ENCODE measurements around the gene PAX6.

PAX6 gene

GRCh38 chr11:31797190-31798056, 13.7 kb downstream of the PAX6 start:
- H3K14ac ChIP-seq (ENCODE audit: low read length) = no peak overlapping the region
- H2BK120ac ChIP-seq (ENCODE audit: low read depth, low read length) = no peak overlapping the region
- no peak overlapping the region for H2BK15ac ChIP-seq (ENCODE audit: low read length)
- no peak overlapping the region for H3K23ac ChIP-seq (ENCODE audit: low read depth, low read length, poor library complexity)
- H2BK12ac ChIP-seq (ENCODE audit: low read length) = no peak overlapping the region
- no peak overlapping the region for H3K4me3 ChIP-seq (ENCODE audit: low read length in 2 of 2)
- peaks cover 0 to 4% (median 0%) of the 10 kb centered on the region in 3 experiments for H3K27me3 ChIP-seq (ENCODE audit: control insufficient read depth in 3 of 3, insufficient read depth in 3 of 3, low read depth in 1 of 3, low read length in 3 of 3)
- H3K27ac ChIP-seq (replicated peaks; ENCODE audit: low read length) = peak overlapping the region; percentile 80
- no peak overlapping the region for H2BK5ac ChIP-seq (ENCODE audit: low read length)
- H3K9ac ChIP-seq (ENCODE audit: low read depth, low read length, poor library complexity) = no peak overlapping the region
- no peak overlapping the region for H4K8ac ChIP-seq (ENCODE audit: low read depth, low read length)
- peaks cover 0 to 11% of the 10 kb centered on the region in 2 donors for H3K9me3 ChIP-seq (replicated peaks in 1 of 2; ENCODE audit: control insufficient read depth in 2 of 2, insufficient read depth in 1 of 2, low read depth in 1 of 2, low read length in 2 of 2)
- peaks cover 34 to 95% of the 10 kb centered on the region in 2 donors for H3K36me3 ChIP-seq (replicated peaks in 1 of 2; ENCODE audit: control insufficient read depth in 2 of 2, insufficient read depth in 2 of 2, low read length in 2 of 2)
- H2AK5ac ChIP-seq (ENCODE audit: low read depth, low read length) = peak overlapping the region; percentile 48
- no peak overlapping the region for H2AFZ ChIP-seq (ENCODE audit: low read length)
- WGBS, 2 donors (ENCODE audit: extremely low coverage in 2 of 2, insufficient read length in 2 of 2, insufficient replicate concordance in 1 of 2) = no CpG with 5 or more reads among the region's 31 CpGs
- peak overlapping the region; percentile 22 for H3K4me2 ChIP-seq (ENCODE audit: insufficient read depth, low read length, poor library complexity, severe bottlenecking)
- no peak overlapping the region for H3K4ac ChIP-seq (ENCODE audit: low read length)
- DNase-seq (ENCODE audit: low spot score) = no peak
- H4K91ac ChIP-seq (ENCODE audit: low read depth, low read length, poor library complexity) = no peak overlapping the region
- no peaks in the 10 kb centered on the region for H3K79me1 ChIP-seq (ENCODE audit: low read depth, low read length)
- H3K4me1 ChIP-seq (ENCODE audit: control insufficient read depth in 2 of 2, insufficient read depth in 1 of 2, low read depth in 1 of 2, low read length in 2 of 2) = peaks cover 0 to 39% of the 10 kb centered on the region in 2 donors
- H3K18ac ChIP-seq (ENCODE audit: low read length) = peak overlapping the region; percentile 3

- Histone ChIP-seq H3K18ac (ENCODE audit: low read length) (peak overlapping the region; percentile 3), H2BK12ac (ENCODE audit: low read length) (no peak overlapping the region), H2BK5ac (ENCODE audit: low read length) (no peak overlapping the region), H4K8ac (ENCODE audit: low read depth, low read length) (no peak overlapping the region), H2BK120ac (ENCODE audit: low read depth, low read length) (no peak overlapping the region), H3K4me2 (ENCODE audit: insufficient read depth, low read length, poor library complexity, severe bottlenecking) (no peak overlapping the region), H3K9me3 (replicated peaks in 1 of 2; ENCODE audit: control insufficient read depth in 2 of 2, insufficient read depth in 1 of 2, low read depth in 1 of 2, low read length in 2 of 2) (peaks cover 0 to 11% of the 10 kb centered on the region in 2 donors), H3K27ac (replicated peaks; ENCODE audit: low read length) (peak overlapping the region; percentile 80), H3K4ac (ENCODE audit: low read length) (no peak overlapping the region), H3K79me1 (ENCODE audit: low read depth, low read length) (no peaks in the 10 kb centered on the region), H2AK5ac (ENCODE audit: low read depth, low read length) (peak overlapping the region; percentile 48), H3K4me3 (ENCODE audit: low read length in 2 of 2) (no peak overlapping the region), H3K4me1 (ENCODE audit: control insufficient read depth in 2 of 2, insufficient read depth in 1 of 2, low read depth in 1 of 2, low read length in 2 of 2) (peaks cover 0 to 39% of the 10 kb centered on the region in 2 donors), H3K14ac (ENCODE audit: low read length) (no peak overlapping the region), H3K23ac (ENCODE audit: low read depth, low read length, poor library complexity) (no peak overlapping the region), H3K9ac (ENCODE audit: low read depth, low read length, poor library complexity) (no peak overlapping the region), H4K91ac (ENCODE audit: low read depth, low read length, poor library complexity) (no peak overlapping the region), H2BK15ac (ENCODE audit: low read length) (no peak overlapping the region), H3K27me3 (ENCODE audit: control insufficient read depth in 3 of 3, insufficient read depth in 3 of 3, low read depth in 1 of 3, low read length in 3 of 3) (peaks cover 0 to 4% (median 0%) of the 10 kb centered on the region in 3 experiments), H3K36me3 (replicated peaks in 1 of 2; ENCODE audit: control insufficient read depth in 2 of 2, insufficient read depth in 2 of 2, low read length in 2 of 2) (peaks cover 34 to 96% of the 10 kb centered on the region in 2 donors), H2AFZ (ENCODE audit: low read length) (no peak overlapping the region)
- no peak for DNase-seq (ENCODE audit: low spot score)
- no CpG with 5 or more reads among the region's 19 CpGs for WGBS, 2 donors (ENCODE audit: extremely low coverage in 2 of 2, insufficient read length in 2 of 2, insufficient replicate concordance in 1 of 2)
Measured at GRCh38 chr11:31796499-31797189, 14.5 kb downstream of the PAX6 start.

- no peak overlapping the region for H2BK12ac ChIP-seq (ENCODE audit: low read length)
- DNase-seq (ENCODE audit: low spot score) = no peak
- H3K9ac ChIP-seq (ENCODE audit: low read depth, low read length, poor library complexity) = peak overlapping the region; percentile 45
- peaks cover 0 to 39% of the 10 kb centered on the region in 2 donors for H3K4me1 ChIP-seq (ENCODE audit: control insufficient read depth in 2 of 2, insufficient read depth in 1 of 2, low read depth in 1 of 2, low read length in 2 of 2)
- H3K23ac ChIP-seq (ENCODE audit: low read depth, low read length, poor library complexity) = no peak overlapping the region
- H3K27me3 ChIP-seq (ENCODE audit: control insufficient read depth in 3 of 3, insufficient read depth in 3 of 3, low read depth in 1 of 3, low read length in 3 of 3) = peaks cover 0 to 4% (median 0%) of the 10 kb centered on the region in 3 experiments
- peak overlapping the region; percentile 27 for H2BK5ac ChIP-seq (ENCODE audit: low read length)
- peak overlapping the region; percentile 58 for H3K18ac ChIP-seq (ENCODE audit: low read length)
- peaks cover 0 to 11% of the 10 kb centered on the region in 2 donors for H3K9me3 ChIP-seq (replicated peaks in 1 of 2; ENCODE audit: control insufficient read depth in 2 of 2, insufficient read depth in 1 of 2, low read depth in 1 of 2, low read length in 2 of 2)
- no peak overlapping the region for H2BK120ac ChIP-seq (ENCODE audit: low read depth, low read length)
- no peak overlapping the region for H3K4ac ChIP-seq (ENCODE audit: low read length)
- H2AK5ac ChIP-seq (ENCODE audit: low read depth, low read length) = no peak overlapping the region
- H2AFZ ChIP-seq (ENCODE audit: low read length) = no peak overlapping the region
- H4K8ac ChIP-seq (ENCODE audit: low read depth, low read length) = no peak overlapping the region
- no CpG with 5 or more reads among the region's 22 CpGs for WGBS, 2 donors (ENCODE audit: extremely low coverage in 2 of 2, insufficient read length in 2 of 2, insufficient replicate concordance in 1 of 2)
- peak overlapping the region; percentile 32 for H2BK15ac ChIP-seq (ENCODE audit: low read length)
- H4K91ac ChIP-seq (ENCODE audit: low read depth, low read length, poor library complexity) = no peak overlapping the region
- no peak overlapping the region for H3K4me2 ChIP-seq (ENCODE audit: insufficient read depth, low read length, poor library complexity, severe bottlenecking)
- peak overlapping the region; percentile 80 for H3K27ac ChIP-seq (replicated peaks; ENCODE audit: low read length)
- no peaks in the 10 kb centered on the region for H3K79me1 ChIP-seq (ENCODE audit: low read depth, low read length)
- no peak overlapping the region for H3K14ac ChIP-seq (ENCODE audit: low read length)
- H3K4me3 ChIP-seq (ENCODE audit: low read length in 2 of 2) = no peak overlapping the region
- H3K36me3 ChIP-seq (replicated peaks in 1 of 2; ENCODE audit: control insufficient read depth in 2 of 2, insufficient read depth in 2 of 2, low read length in 2 of 2) = peaks cover 32 to 96% of the 10 kb centered on the region in 2 donors
Measured at GRCh38 chr11:31795706-31796498, 15.2 kb downstream of the PAX6 start.
